GM19468 (cell line): ENCODE measurements around the gene RNU11.
A peak's percentile ranks its signal among the peaks of the same experiment; 100 is the strongest.
"Not testable (repeated sequence)": the region's sequence is repeated elsewhere in the genome, so short reads cannot be mapped to it uniquely, and the experiment has no call there.

Experiments used
- ATAC-seq: cut with Tn5 transposase; IDR thresholded peaks from one replicate; pipeline ENCODE4 v1.9.1; 2021; ENCODE audit warnings: mild to moderate bottlenecking, moderate library complexity, moderate number of reproducible peaks; ENCODE audit not compliant: unreplicated experiment; ENCODE audit errors: extremely low read depth

RNU11 gene

DNA sequence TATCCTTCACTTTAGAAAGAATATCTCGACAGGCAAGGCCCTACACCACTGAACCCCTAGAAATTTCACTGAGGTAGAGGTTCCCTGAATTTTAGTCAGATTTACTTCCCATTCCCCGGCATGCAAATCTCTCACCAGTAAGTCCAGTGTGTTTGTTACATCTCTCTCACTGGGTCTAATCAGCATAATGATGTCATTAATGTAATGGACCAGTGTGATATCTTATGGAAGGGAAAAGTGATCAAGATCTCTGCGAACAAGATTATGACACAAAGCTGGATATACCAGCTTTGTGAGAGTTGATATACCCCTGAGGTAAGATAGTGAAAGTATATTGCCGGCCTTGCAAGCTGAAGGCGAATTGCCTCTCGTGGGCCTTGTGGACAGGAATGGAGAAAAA lies 7.9 kb downstream of the RNU11 start:
- no peak for ATAC-seq

GRCh38 chr1:28663871-28664470 lies 15.6 kb downstream of the RNU11 start:
- no peak for ATAC-seq

GRCh38 chr1:28666806-28667205 lies 18.4 kb downstream of the RNU11 start:
- no peak for ATAC-seq

DNA sequence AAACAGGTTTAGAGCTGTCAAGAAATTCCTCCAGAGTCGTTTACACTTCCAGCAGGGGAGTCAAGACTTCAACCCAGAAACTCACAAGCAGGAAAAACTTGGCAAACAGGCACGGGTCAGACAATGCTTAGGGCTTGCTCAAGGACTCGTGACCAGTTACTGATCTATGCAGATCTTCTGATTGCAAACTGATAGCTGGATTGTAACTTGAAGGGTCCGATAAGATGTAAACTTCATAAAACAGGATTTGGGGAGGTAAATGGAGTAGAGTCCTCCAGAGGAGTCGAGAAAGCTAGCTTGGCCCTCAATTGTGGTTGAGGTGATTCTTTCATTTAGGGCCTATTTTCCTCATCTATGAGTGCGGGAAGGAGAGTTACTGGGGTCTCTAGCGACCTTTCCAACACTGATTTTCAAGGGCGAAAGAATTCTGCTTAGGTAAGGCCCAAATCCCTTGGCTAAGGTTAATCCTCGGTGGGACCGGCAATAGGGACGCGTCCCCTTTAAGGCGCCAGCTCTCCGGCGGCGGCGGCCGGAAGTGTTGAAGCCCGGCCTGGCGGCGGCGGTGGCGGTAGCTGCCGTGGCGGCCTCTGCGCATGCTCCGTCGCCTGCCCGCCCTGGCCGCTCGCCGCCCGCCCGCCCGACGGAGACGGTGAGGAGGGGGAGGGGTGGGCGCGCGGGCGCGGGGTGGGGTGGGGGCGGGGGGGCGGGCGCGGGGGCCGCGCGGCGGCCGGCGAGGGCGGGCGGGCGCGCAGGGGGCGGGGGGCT lies 20.0 kb downstream of the RNU11 start, which contains the start of gene GMEB1:
GMEB1 (plus strand) TSS at position 594 of the 765 bp plus-strand sequence. CDS start 14,829 bp downstream, outside the sequence.
- ATAC-seq: peak; percentile 51

GRCh38 chr1:28668956-28669723 lies 20.7 kb downstream of the RNU11 start:
- peak; percentile 14 for ATAC-seq

GRCh38 chr1:28671254-28671780 lies 22.9 kb downstream of the RNU11 start:
- ATAC-seq: no peak

- ATAC-seq: not testable (repeated sequence)
Measured at GRCh38 chr1:28672971-28673370, 24.6 kb downstream of the RNU11 start.

DNA sequence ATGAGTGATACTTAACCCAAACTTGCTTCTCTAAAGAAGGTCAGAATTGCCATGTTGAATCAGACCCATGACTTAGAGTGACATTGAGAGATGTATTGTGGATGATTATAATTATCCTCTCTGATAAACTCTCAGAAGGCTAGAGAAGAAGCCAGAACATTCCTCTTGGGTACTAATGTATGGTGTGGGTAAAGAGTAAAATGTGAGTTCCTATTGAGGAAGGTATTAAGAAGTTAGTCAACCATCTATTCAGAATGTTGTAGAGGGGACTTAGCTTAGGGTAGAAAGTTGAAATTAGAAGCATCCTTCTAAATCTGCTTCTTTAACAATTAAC lies 27.5 kb downstream of the RNU11 start:
- no peak for ATAC-seq

DNA sequence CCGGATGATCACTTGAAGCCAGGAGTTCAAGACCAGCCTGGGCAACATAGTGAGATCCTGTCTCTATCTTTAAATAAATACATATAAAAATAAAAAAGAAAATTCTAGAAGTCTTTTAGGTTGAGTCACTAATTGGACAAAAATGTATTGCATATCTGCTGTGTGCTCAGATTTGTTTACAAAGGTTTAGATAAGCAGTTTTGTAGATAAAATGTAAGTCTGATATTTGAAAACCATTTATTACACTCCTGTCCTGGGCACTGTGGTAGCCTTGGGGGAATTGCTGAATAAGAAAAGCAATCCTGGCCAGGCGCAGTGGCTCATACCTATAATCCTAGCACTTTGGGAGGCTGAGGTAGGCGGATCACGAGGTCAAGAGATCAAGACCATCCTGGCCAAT lies 31.8 kb downstream of the RNU11 start:
- no peak for ATAC-seq

GRCh38 chr1:28682840-28683239 lies 34.4 kb downstream of the RNU11 start:
- ATAC-seq: no peak

DNA sequence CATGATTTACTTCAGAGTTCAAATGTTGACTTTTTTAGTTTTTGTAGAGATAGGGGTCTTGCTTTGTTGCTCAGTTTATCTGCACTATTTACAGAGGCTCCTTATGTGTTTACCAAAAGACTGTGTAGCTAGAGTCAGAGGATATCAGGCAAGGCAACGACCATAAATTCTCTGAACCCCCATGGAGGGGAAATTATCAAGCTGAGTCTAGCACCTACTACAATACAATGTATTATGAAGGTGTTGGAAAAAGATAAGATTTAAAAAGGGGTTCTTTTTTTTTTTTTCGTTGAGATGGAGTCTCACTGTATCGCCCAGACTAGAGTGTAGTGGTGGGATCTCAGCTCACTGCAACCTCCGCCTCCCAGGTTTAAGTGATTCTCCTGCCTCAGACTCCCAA lies 36.5 kb downstream of the RNU11 start:
- ATAC-seq: no peak

DNA sequence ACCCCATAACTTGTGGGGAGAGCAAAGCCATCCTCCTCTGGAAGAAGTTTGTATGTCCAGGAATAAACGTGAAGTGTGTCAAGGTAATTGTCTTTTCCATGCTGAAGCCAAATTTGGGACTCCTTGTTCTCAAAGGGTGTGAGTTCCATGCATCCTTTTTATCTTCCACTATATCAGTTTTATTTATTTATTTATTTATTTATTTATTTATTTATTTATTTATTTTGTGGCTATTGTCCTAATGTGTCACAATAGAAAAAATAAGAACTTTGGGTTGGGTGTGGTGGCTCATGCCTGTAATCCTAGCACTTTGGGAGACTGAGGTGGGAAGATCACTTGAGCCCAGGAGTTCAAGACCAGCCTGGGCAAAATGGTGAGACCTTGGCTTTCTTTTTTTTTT lies 43.2 kb downstream of the RNU11 start:
- ATAC-seq: not testable (repeated sequence)
